Measurements from ENCODE around the gene PDE7B.

Gene PDE7B

DNA sequence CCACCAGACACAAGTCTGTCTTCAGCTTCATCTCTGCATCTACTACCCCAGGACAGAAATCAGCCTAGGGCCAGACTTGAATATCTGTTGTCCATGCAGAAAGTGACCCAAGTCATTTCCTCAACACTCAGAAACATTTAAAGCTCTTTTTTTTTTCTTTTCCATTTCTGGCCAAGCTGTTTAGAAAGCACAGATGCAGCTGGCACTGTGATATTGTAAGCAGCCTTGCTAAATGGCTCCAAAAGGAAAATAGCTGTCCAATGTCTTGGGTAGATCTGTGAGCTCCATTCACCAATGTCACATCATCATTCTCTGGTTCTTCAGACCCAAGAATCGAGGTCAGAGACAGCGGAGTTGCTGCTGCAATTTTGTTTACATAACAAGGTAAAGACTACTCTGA is 174.2 kb downstream of the PDE7B start:
- no peak for DNase-seq (ENCODE audit: low read depth in 2 of 2)

DNA sequence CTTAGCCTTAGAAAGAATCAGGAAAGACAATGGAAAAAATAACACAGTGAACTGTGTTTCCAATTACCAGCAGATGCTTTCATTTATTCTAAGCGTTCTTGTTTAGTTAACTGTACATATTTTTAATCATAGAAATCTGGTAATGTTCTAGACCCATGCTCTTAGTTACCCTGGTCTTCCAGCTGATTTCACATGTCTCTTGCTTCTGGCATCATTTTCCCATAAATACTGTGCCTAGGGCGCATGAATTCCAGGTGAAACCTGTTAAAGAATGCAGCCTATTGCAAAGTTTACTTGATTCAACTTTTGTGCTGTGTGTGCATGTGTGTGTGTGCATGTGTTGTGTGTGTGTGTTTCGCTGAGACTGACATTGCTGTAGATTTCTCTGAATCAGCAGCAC is 178.6 kb downstream of the PDE7B start:
- DNase-seq (ENCODE audit: low read depth in 2 of 2): no peak

DNA sequence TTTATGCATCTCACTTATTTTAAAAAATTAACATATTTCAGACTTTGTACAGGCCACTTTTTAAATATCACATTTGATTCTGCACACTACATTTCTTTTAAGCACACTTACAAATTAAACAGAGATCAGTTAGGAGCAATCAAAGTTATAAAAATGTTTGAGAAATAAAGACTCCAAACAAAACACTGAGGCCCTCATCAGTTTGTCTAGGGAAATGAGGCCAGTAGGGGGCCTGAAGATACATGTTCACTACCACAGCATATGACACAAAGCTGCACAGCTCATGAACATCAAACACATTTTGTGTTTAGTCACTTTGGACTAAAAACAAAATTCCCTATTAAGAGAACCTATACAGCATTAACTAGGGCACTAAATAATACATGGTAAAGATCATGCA is 180.5 kb downstream of the PDE7B start:
- no peak for DNase-seq (ENCODE audit: low read depth in 2 of 2)

DNA sequence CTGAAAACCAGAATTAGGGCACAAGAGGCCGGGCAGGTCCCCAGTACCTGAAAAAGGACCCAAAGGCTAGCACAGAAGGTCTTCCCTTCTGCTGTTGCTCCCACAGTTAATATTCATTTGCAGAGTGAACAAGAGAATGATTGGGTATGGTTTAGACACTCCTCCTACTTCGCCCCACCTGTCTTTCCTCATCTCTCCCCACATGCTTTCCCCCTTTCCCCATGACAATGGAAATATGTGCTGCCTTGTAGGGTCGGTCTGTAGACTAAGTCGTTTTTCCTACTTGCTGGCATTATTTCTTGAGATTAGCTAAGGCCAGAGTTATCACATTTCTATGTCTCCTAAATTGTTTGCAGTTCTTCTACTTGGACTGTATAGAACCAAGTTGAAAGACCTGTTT is 181.9 kb downstream of the PDE7B start:
- DNase-seq (ENCODE audit: low read depth in 2 of 2): no peak

DNA sequence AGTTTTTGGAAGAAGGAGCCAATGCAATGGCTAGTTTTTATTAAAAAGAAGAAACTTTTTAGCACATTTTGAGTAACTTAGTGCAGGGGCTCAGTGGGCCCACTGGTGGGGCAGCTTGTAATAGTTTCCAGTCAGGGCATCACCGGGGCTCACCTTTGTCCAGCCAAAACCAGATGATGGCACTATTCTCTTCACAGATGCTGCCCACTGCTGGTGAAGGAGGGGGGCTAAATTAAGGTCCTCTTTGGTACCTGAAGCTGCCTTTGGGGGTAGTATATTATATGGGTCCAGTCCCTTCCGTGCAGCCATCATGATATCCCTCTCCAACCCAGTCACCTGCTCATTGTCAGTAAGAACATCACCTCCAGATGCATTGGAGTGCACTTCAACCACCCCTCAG is 182.9 kb downstream of the PDE7B start:
- no peak for DNase-seq (ENCODE audit: low read depth in 2 of 2)

DNA sequence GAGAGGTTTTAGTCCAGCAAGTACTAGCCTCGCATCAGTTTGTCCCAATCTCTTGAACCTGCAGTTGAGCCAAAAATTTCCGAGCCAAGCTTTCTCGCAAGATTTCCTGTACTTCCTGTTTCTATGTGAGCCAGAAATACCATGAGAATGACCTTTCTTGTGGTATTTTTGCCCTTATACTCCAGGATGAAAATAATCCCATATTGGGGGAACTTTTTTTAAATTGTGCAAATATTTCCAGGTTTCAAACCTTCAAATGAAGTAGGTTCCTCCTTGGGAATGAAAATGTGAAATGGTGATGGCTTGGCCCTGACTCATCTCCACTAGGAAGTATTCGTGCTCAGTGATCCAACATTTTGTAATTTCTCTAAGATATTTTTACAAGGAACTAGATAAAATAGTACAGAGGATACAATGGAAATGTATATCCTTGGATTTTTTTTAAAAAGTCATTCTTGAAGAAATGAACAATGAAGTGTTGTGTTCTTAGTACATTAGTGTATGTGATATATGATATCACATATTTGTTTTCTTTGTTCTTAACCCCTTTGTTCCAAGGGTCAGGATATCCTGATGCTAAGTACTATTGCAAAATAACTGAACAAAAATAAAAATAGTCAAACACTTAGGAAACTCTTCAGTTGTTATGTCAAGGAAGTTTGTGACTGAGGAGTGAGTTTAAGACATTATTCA is 184.0 kb downstream of the PDE7B start:
- no peak for DNase-seq (ENCODE audit: low read depth in 2 of 2)

DNA sequence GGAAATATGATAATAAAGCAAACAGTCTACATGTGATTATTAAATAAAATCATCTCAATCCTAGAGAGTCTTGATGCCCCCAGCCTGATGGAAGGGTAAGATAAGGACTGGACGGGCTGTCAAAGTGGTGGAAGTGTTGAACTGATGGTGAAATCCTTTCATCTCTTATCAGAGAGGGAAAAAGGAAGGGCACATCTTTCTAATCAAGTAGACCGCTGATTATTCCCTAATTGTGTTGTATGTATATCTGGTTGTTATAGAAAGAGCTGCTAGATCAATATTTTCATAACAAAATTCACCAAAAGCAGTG is 184.5 kb downstream of the PDE7B start:
- DNase-seq (ENCODE audit: low read depth in 2 of 2): no peak

DNA sequence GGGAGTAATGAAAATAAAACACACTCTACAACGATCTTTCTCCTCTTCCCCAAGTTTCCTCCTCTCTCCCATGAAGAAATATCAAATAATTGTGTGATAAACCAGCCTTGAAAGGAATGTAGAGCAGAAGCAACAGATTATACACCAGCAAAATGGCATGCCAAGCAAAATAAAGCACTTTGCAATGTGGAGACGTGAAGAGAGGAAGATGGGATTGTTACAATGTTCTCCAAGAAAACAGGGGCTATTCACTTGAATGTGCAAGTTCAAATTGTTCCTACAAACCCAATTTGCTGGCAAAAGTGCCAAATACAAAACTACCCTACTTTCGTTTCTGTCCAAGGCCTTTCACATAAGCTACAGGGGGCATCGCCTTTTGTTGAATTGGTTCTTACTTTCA is 185.1 kb downstream of the PDE7B start:
- no peak for DNase-seq (ENCODE audit: low read depth in 2 of 2)

DNA sequence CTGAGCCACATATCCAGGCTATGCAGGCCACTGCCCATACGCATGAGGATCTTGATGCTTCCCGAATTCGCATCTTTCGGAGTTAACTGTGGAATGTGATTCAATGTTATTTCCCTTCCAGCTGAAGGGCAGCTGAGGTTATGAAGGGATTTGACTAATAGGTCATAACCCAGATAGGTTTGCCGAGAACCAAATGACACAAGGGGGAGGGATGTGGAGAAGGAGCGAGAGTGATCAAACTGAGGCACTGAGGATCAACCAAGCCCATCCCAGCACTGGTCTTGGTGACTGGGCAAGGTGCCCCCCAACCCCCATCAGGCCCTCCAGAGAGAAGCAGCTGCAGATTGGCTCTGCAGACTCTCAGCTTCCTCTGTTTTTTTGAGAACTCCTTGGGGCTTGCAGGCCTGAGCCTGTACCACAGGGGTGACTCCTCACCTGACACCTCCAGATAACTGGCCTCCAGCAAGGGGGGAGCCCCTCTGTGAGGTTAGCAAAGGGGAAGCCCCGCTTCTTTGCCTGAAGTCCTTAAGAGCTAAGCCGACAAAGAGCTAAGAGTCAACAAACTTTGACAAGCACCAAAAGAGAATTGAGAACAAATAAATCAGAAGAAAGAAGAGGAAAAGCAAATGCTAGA is 185.9 kb downstream of the PDE7B start:
- peak in 1 of 2 donors; percentile 18 for DNase-seq (ENCODE audit: low read depth in 2 of 2)

DNA sequence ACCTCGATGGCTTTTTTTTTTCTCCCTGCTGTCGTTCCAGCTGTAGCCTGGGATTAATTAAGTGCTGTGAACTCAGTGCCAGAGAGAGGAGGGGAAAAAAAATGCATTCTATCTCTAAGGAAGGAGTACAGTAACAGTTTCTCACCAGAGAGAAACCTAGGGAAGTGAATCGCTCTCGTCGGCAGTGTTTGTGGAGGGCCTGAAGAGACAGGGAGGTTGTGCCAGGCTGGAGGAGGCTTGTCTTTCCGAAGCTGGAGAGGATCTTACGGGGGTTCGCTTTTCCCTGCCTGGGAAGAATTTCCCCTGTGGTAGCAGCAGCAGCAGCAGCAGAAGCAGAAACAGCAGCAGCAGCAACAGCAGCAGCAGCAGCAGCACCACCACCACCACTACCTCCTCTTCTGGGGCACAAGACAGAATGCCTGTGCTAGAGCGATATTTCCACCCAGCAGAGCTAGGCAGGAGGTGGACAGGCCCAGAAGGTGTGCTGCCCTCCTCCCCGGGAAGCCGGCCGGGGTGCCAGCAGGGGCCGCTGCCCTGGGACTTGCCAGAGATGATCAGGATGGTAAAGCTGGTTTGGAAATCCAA is 186.5 kb downstream of the PDE7B start:
- no peak for DNase-seq (ENCODE audit: low read depth in 2 of 2)

DNA sequence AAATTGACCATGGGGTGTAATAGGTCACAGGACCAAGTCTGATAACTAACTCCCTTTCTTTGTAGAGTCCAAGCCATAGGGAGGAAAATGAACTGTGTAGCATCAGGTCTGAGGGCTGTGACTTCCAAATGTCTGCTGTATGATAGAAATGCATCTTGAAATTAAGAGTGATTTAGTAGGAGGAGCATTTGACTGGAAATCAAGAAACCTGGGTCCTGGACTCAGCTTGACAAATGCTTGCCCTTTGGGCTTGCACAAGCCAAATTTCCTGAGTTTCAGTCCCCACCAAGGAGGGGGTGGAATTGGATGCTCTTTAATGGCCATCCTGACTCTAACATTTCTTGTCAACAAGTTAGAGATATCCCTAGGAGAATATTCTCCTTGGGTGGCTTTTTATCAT is 187.0 kb downstream of the PDE7B start:
- DNase-seq (ENCODE audit: low read depth in 2 of 2): no peak

DNA sequence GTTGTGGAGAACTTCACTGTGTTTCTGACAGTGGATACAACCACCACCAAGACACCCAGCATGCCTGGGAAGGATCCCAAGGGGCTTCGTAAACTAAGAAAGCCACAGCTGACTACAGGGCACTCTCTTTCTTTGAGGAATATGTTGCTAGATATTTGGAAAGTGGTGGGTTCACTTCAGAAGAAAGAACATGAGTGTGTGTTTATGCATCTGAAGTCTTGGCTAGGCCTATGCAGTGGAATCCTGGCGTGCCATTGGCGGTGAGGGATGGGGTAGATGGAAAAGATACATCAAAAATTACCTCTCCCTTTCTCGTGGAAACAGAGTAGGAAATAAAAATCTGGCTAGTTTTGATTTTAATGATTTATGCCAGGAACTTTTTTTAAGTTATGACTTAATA is 187.7 kb downstream of the PDE7B start:
- DNase-seq (ENCODE audit: low read depth in 2 of 2): no peak

DNA sequence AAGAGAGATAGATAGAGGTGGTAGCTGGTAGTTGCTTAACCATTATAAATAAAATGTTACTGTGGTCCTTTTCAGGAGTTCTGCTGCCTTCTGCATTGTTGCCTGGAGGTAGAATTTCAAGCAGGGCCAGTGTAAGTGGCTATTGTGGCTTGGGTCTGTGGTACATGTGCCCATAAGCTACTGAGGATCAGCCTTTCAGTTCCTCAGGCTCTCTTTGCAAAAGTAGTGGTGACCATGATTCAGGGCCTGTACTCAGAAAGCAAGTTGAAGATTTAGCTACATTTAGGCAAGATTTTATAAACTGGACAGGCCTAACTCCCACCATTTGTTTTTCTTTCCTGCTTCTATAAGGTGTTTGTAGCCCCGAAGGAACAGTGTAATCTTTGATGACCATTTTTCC is 199.0 kb downstream of the PDE7B start:
- DNase-seq (ENCODE audit: low read depth in 2 of 2): no peak

DNA sequence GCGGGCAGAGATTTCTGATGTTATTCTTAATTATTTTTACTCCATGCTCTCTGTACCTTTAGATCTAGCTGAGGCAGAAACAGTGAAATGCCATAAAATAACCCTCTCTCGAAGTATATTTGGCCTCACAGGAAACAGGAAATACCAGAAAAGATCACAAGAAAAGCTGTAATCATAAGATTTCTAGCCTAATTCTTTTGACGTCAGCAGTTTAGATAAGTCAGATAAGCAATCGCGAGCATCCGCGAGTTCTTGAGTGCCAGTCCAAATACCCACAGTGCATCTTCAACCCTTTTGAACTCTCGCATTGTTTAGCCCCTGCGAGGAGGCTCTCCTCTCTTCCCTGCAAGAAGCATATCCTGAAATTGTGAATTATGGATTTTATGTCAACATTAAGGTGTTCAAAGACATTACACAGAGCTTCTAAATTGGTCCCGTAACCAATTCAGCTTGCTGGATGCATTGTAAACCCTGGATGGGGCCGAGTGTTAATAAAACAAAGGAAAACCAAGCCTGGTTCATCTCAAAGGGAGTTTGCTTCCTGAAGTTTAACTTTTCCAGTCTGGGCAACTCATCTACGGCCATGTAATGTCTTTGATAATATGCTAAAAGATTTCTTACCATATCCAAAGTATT is 199.8 kb downstream of the PDE7B start:
- no peak for DNase-seq (ENCODE audit: low read depth in 2 of 2)

DNA sequence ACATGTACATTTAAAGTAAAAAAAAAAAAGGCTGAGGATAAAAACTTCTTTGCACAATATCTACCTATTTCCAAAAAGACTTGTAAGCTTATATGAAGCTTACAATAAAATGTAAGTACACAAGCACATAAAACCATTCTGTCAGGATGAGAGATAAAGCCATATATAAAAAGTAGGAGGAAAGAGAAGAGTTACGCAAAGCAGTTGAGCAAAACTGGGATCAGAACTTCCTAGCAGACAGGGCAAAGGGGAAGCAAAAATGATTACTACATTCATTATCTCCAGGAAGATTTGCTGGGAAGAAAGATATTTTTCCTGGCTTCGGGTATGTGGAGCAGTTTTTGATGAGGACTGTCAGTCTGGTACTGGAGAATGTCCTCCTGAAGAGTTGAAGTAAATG is 200.5 kb downstream of the PDE7B start:
- DNase-seq (ENCODE audit: low read depth in 2 of 2): no peak

DNA sequence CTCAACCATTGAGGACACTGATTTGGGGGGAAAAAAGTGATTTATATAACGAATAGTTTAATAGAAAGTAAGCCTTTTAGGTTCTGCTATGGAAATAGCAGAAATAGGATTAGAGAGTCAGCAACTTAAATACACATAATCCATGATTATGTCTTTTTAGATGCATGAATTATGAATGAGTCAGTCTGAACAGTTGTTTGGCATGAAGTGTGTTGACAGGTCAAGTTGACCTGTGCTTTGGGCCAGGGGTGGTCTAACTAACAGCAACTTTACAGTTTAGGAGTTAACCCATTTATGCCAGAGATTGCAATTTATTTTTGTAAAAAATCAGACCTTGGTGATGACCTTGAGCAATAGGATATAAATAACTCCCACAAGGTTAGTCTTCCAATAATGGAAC is 207.4 kb downstream of the PDE7B start:
- DNase-seq (ENCODE audit: low read depth in 2 of 2): no peak

DNA sequence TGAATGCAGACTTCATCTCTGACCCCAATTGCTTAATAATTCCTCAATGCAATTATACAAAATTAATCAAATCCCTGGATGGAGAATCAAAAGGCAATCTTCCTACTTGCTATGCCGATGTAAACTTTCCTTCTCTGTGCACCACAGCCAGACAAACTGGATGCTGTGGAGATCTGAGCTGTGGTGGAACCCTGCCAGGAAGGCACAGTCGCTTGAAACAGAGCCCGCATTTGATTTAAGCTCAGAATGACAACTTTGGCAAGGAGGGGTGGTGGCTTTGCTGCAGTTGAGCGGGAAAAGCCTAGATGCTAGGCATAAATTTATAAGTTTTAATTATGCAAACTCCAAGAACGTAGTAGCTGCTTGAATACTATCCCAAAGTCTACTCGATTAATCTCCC is 207.8 kb downstream of the PDE7B start:
- DNase-seq (ENCODE audit: low read depth in 2 of 2): no peak

DNA sequence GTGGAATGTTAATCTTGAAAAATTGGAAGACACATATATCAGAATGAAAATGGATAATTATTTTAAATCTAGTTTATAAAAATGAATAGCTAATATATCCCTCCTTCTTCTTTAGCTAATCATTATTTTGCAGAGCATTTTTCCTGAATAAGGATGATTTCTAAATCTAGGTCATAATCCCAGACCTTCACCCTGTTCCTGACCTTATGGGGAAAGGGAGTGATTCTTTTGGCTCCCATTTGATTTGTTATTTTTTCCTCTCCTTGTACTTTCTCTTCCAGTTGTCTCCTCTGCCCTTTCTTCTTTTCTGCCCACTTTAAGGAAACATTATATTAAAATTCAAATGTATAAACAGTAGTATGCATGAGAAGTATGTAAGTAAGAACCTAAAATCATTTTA is 208.6 kb downstream of the PDE7B start:
- DNase-seq (ENCODE audit: low read depth in 2 of 2): no peak

DNA sequence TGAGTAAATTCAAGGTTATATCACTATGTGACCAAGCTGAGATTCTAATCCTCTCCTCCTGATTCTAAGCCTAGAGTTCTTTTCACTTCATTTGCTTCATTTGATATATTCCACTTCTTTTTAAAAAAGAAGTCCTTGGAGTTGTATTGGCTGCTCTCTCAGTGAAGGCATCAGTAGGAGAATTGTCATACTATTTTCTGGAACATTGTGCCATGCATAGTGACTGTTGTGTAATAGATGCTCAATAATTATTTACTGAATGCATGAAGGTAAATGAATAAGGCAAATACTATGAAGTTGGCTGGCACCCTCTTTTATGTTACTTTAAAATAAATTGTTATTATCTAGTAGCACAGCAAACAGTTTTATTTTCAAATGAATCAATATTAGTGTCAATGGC is 209.3 kb downstream of the PDE7B start:
- DNase-seq (ENCODE audit: low read depth in 2 of 2): no peak

DNA sequence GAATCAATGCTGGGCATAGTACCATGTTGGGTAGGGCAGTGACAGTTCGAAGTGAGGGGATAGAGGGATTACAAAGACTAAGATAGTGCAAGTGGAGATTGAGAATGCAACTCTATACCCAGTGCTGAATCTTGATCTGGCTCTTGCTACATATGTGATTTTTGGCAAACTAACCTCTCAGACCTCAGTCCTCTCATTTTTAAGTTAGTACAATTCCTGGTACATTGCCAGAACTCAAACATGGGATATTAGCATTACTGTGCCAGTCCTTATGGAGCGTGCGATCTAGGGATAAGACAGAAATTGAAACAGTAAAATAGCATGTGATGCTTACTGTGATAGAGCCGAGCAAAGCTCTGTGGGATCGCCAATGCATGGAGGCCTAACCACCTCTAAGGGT is 210.2 kb downstream of the PDE7B start:
- no peak for DNase-seq (ENCODE audit: low read depth in 2 of 2)

DNA sequence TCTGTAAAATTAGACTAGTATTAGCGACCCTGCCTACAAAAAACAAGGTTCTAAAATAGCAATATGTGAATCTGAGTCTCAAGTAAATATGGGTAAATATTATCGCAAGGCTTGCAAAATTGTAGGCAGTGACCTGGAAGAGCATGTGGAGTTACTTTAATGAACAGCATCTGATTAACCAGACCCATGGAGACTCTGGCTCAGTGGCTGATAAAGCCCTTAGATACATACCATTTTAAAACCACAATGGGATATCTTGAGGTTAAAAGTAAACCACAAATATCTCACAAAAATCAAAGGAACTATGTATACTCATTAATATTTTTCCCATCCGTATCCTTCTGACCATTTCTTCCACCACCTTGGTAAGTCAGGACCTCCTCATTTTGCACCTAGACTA is 211.6 kb downstream of the PDE7B start:
- no peak for DNase-seq (ENCODE audit: low read depth in 2 of 2)

DNA sequence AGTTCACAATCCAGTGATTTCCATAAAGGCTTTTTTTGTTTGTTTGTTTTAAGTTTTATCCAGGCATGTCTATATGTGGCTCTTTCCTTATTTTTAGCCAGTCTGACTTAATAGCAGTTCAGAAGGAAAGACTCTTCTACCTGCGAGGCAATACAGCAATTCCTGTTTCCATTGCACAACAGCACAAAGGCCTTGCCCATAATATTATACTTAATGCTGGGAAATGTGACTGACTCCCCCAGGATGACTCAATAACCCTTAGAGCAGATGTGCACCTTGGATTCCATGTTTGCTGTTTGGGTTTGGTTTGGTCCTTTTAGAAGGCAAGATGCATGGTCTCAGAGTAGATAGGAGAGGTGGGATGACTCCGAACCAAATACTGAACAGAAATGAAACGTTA is 214.5 kb downstream of the PDE7B start:
- DNase-seq (ENCODE audit: low read depth in 2 of 2): no peak

DNA sequence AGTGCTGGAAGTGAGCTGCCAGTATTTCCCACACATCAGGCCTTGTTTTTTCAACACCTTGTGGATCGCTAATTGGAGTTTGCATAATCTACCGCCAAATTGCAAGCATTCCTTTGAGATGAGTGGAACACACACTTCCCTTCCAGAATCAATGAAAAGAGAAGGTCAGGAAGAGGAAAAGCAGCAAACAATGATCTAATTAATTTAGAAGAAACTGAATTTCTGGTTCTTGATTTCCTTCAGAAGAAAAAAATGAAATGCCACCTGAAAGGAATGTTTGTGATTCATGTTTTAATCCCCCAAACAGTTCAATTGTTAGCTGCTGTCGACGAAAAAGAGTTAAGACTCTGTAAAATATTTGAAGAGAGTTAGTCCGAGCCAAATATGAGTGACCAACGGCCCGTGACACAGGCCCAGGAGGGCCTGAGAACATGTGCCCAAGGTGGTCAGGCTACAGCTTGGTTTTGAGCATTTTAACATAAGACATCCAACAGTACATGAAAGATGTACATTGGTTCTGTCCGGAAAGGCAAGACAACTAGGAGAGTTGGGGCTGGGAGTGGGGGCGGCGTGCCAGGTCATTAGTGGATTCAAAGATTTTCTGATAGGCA is 216.3 kb downstream of the PDE7B start:
- DNase-seq (ENCODE audit: low read depth in 2 of 2): no peak

Data from stimulated activated CD4-positive, alpha-beta T cell treated with anti-CD3 and anti-CD28 coated beads, Interleukin-4, amount 100 ng/mL, for 48 hours (primary cell).